ENCODE data around the gene E2F6.
A peak's percentile ranks its signal among the peaks of the same experiment; 100 is the strongest.

E2F6 gene

GRCh38 chr2:11422491-11422865 lies 43.5 kb downstream of the E2F6 start:
- TF ChIP-seq, protein P1, sequence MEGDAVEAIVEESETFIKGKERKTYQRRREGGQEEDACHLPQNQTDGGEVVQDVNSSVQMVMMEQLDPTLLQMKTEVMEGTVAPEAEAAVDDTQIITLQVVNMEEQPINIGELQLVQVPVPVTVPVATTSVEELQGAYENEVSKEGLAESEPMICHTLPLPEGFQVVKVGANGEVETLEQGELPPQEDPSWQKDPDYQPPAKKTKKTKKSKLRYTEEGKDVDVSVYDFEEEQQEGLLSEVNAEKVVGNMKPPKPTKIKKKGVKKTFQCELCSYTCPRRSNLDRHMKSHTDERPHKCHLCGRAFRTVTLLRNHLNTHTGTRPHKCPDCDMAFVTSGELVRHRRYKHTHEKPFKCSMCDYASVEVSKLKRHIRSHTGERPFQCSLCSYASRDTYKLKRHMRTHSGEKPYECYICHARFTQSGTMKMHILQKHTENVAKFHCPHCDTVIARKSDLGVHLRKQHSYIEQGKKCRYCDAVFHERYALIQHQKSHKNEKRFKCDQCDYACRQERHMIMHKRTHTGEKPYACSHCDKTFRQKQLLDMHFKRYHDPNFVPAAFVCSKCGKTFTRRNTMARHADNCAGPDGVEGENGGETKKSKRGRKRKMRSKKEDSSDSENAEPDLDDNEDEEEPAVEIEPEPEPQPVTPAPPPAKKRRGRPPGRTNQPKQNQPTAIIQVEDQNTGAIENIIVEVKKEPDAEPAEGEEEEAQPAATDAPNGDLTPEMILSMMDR (IDR thresholded peaks at IDR 0.05; ENCODE audit: low read depth, low read length): no peak
- no peak overlapping the region for H3K4me3 ChIP-seq (ENCODE audit: low read depth, low read length)

GRCh38 chr2:11421863-11422490 lies 44.0 kb downstream of the E2F6 start:
- H3K4me3 ChIP-seq (ENCODE audit: low read depth, low read length): no peak overlapping the region
- TF ChIP-seq, protein P1 (IDR thresholded peaks at IDR 0.05; ENCODE audit: low read depth, low read length): no peak

- H3K4me3 ChIP-seq (ENCODE audit: low read depth, low read length): no peak overlapping the region
- TF ChIP-seq, protein P1 (IDR thresholded peaks at IDR 0.05; ENCODE audit: low read depth, low read length): no peak
These were observed 45.3 kb downstream of the E2F6 start for GRCh38 chr2:11420671-11421070.

- no peak overlapping the region for H3K4me3 ChIP-seq (ENCODE audit: low read depth, low read length)
- TF ChIP-seq, protein P1 (IDR thresholded peaks at IDR 0.05; ENCODE audit: low read depth, low read length): no peak
These were observed 45.8 kb downstream of the E2F6 start for GRCh38 chr2:11420190-11420589.

GRCh38 chr2:11419781-11420180 lies 46.2 kb downstream of the E2F6 start:
- no peak overlapping the region for H3K4me3 ChIP-seq (ENCODE audit: low read depth, low read length)
- TF ChIP-seq, protein P1 (IDR thresholded peaks at IDR 0.05; ENCODE audit: low read depth, low read length): no peak

GRCh38 chr2:11417946-11418585 lies 47.9 kb downstream of the E2F6 start:
- TF ChIP-seq, protein P1 (IDR thresholded peaks at IDR 0.05; ENCODE audit: low read depth, low read length): peak; percentile 29; the same call in 1 of the 2 replicates
- no peak overlapping the region for H3K4me3 ChIP-seq (ENCODE audit: low read depth, low read length)

DNA sequence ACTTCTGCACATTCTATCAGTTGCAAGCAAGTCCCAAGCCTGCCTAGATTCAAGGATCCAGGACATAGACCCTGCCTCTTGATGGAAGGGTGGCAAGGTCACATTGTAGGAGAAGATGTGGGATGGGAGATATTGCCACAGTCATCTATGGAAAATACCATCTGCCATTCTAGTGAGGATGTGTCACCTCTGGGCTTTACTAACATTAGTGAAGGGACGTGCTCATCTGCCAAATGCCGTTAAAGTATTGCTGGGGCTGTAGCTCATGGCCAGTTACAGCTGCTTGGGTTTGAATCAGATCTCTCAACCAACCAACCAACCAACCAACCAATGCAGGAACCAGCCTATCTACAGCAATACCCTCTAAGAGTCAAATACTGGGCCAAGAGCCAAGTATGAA lies 49.0 kb downstream of the E2F6 start:
- no peak overlapping the region for H3K4me3 ChIP-seq (ENCODE audit: low read depth, low read length)
- TF ChIP-seq, protein P1 (IDR thresholded peaks at IDR 0.05; ENCODE audit: low read depth, low read length): no peak
